NCI-H748 (cell line): Measurements from ENCODE around the gene SNX14.
"Not testable (repeated sequence)": the region's sequence is repeated elsewhere in the genome, so short reads cannot be mapped to it uniquely, and the experiment has no call there.

Source experiments
- DNase-seq: peaks from one replicate; lab custom pipeline; 2025; ENCODE audit not compliant: unreplicated experiment; lab: John Stamatoyannopoulos, UW

The SNX14 gene

DNA sequence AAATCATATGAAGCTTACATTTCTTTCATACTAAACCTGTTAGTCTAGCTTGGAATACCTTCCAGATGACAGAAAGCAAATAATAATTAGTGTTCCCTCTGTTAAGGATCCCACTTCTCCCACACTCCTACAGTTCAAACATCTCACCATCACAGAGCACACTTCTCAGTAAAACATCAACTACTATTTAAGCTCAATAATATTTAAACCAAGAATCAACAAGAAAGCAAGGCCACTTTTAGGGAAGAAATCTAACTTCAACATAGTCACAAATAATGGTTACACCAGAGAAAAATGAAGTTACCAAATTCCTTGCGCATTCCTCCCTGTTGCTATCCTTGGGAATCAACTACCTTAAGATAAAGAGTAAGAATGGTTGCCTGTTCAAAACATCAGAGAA lies 1.6 kb downstream of the SNX14 start:
- DNase-seq = no peak

- no peak for DNase-seq
Observed at GRCh38 chr6:85591207-85591606, 2.5 kb downstream of the SNX14 start.

- DNase-seq = no peak
Observed at GRCh38 chr6:85585741-85586140, 7.9 kb downstream of the SNX14 start.

- DNase-seq = not testable (repeated sequence)
Observed at GRCh38 chr6:85582832-85583231, 10.8 kb downstream of the SNX14 start.

DNA sequence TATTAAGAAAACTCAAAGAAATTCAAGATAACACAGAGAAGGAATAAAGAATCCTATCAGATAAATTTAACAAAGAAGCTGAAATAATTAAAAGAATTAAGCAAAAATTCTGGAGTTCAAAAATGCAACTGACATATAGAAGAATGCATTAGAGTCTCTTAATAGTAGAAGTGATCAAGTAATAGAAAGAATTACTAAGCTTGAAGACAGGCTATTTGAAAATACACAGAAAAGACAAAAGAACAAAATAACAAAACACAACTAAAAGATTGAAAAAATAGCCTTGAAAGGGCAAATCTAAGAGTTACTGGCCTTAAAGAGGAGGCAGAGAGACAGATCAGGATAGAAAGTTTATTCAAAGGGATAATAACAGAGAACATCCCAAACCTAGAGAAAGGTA lies 12.1 kb downstream of the SNX14 start:
- DNase-seq = no peak

GRCh38 chr6:85580878-85581267 lies 12.8 kb downstream of the SNX14 start:
- no peak for DNase-seq

DNA sequence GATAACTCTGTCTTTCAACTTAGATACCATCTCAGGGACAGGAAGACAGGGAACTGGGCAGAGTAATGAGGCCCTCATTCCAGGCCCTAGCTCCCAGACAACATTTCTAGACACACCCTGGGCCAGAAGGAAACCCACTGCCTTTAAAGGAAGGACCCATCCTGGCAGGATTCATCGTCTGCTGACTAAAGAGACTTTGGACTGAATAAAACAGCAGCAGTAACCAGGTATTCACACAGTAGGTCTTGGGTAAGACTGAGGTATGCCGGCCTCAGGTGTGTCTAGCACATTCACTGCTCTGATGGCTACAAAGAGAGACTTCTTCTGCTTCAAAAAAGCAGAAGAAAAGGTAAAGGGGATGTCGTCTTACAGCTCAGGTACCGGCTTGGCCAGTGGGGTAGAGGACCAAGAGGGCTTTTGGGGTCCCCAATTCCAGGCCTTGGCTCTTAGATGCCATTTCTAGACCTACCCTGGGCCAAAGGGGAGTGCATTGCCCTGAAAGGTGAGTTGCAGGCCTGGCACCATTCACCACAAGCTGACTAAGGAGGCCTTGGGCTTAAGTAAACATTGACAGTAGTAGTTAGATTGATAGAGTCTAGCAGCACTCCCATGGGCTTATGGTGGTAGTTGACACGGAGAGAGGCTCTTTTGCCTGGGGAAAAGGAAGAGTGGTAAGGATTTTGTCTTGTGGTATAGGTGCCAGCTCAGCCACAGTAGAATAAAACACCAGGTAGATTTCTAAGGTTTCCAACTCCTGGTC lies 13.4 kb downstream of the SNX14 start:
- no peak for DNase-seq

GRCh38 chr6:85579581-85579980 lies 14.1 kb downstream of the SNX14 start:
- DNase-seq = no peak

GRCh38 chr6:85576476-85576875 lies 17.2 kb downstream of the SNX14 start:
- DNase-seq = no peak

GRCh38 chr6:85574932-85575598 lies 18.6 kb downstream of the SNX14 start:
- DNase-seq = no peak

GRCh38 chr6:85569323-85569722 lies 24.3 kb downstream of the SNX14 start:
- no peak for DNase-seq

GRCh38 chr6:85568411-85568810 lies 25.2 kb downstream of the SNX14 start:
- DNase-seq = no peak

GRCh38 chr6:85565736-85566135 lies 27.9 kb downstream of the SNX14 start:
- no peak for DNase-seq

- not testable (repeated sequence) for DNase-seq
Observed at GRCh38 chr6:85564223-85564622, 29.4 kb downstream of the SNX14 start.

DNA sequence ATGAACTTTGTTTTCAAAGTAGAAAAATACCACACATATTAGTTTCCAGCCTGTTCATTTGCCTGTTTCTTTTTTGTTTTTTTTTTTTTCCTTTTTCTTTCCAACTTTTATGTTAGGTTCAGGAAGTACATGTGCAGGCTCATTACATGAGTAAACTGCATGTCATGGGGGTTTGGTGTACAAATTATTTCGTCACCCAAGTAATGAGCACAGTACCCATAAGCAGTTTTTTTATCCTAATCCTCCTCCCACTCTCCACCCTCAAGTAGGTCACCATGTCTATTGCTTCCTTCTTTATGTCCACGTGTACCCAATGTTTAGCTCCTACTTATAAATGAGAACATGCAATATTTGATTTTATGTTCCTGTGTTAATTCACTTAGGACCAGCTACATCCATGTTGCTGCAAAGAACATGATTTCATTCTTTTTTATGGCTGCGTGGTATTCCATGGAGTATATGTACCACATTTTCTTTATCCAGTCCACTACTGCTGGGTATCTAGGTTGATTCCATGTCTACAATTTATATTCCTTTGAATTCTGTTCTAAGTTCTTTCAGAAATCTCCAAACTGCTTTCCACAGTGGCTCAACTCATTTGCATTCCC lies 31.8 kb downstream of the SNX14 start:
- no peak for DNase-seq

- DNase-seq = no peak
Observed at GRCh38 chr6:85556992-85557668, 36.5 kb downstream of the SNX14 start.

DNA sequence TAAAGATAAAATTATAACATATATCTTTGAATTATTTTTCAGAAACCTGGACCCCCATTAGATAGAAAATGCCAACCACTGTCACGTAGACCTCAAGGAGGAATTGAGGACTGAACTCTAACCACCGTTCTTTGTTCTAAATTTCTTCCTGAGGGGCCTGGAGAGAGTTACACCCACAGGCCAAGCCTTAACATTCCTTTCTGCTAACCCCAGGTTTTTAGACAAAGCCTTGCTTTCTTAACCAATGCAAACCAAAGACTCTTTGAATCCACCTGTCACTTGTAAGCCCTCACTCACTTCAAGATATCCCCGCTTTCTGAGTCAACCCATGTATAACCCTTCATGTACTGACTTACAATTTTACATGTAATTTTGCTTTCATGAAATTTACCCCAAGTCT lies 41.0 kb downstream of the SNX14 start:
- no peak for DNase-seq

DNA sequence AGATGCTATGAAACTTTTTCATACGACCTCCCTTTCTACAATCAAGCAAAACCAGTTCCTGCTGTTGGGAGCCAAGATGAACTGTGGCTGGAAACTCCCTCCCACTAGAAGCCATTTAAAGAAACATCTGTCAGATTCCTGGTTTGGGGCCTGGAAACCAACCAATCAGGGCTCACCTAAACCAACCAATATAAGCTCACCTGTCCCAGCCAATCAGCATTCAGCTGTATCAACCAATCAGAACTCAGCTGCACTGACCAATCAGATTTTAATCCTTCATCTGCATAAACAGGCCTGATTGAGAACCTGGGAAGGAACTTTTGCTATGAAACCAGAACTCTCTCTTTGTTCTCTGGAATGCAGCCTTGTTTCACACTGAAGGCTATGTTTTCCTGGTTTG lies 42.4 kb downstream of the SNX14 start:
- DNase-seq = no peak

DNA sequence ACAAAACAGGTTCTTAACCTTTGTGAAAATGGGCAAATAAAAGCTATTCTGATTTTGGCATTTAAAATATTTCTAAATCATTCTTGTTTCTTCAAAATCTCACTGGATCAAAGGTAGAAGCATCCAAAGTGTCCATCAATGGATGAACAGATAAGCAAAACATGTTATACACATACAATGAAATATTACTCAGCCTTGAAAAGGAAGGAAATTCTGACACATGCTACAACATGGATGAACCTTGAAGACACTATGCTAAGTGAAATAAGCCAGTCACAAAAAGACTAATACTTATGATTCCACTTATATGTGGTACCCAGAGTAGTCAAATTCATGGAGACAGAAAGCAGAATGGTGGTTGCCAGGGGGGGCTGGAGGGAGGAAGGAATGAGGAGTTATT lies 45.9 kb downstream of the SNX14 start:
- DNase-seq = no peak

GRCh38 chr6:85544776-85545175 lies 48.9 kb downstream of the SNX14 start:
- no peak for DNase-seq

GRCh38 chr6:85537055-85537494 lies 56.6 kb downstream of the SNX14 start:
- DNase-seq = no peak

DNA sequence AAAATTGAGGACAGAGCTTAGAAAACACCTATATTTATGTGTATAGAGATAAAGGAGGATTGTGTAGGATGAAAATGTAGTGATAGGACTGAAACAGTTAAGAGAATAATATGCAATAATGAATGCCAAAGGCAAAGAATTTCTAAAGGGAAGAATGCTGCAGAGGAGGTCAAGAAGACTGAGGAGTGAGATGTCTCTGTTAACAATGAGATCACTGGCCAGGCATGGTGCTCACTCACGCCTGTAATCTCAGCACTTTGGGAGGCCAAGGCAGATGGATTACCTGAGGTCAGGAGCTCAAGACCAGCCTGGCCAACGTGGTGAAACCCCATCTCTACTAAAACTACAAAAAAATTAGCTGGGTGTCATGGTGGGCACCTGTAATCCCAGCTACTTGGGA lies 69.4 kb downstream of the SNX14 start:
- DNase-seq = not testable (repeated sequence)
